Mesothelial cell of epicardium (in vitro differentiated cells): ENCODE data around the gene STOX1. TPM values are rescaled to one million over a fixed set of nuclear protein-coding genes. Genes with fewer than 3 reads are reported as not detected.

Experiments
- DNase-seq, 2 experiments: peaks; one replicate each; pipeline ENCODE4 v3.0.0; 2021; ENCODE audit warnings: low spot score in 2 of 2; ENCODE audit not compliant: unreplicated experiment in 2 of 2
- H3K27ac Mint-ChIP-seq: 2 replicates; pipeline ENCODE4 v1.8.0; 2021; ENCODE audit warnings: mixed read lengths
- H3K27me3 Mint-ChIP-seq: 2 replicates; pipeline ENCODE4 v1.8.0; 2021; ENCODE audit warnings: low read depth, mixed read lengths
- H3K36me3 Mint-ChIP-seq: 2 replicates; pipeline ENCODE4 v1.8.0; 2021; ENCODE audit warnings: mixed read lengths
- H3K4me1 Mint-ChIP-seq: 2 replicates; pipeline ENCODE4 v1.8.0; 2021; ENCODE audit warnings: mixed read lengths
- H3K4me3 Mint-ChIP-seq: 2 replicates; pipeline ENCODE4 v1.8.0; 2021; ENCODE audit warnings: mild to moderate bottlenecking, moderate library complexity, mixed read lengths
- H3K9me3 Mint-ChIP-seq: 2 replicates; pipeline ENCODE4 v1.8.0; 2021; ENCODE audit warnings: mixed read lengths
- CTCF ChIP-seq: fragments of 200-600 bp; sonication (generic); IDR thresholded peaks from one replicate; pipeline ENCODE4 v1.5.0; 2021; ENCODE audit warnings: antibody characterized with exemption; ENCODE audit not compliant: unreplicated experiment
- total RNA-seq: library from RNA; stranded (reverse); gene quantifications from 3 replicates; pipeline ENCODE4 v1.2.1, GENCODE V29; 2021

STOX1 gene
- 2.5 to 3.0 TPM (median 2.6 TPM) in 3 replicates for total RNA-seq

GRCh38 chr10:68826764-68827591 is at the start of gene STOX1:
Gene STOX1 (plus strand): TSS chr10:68827531. CDS start chr10:68827624, 93 bp downstream.
- no peaks in the 10 kb centered on the region for H3K36me3 Mint-ChIP-seq
- no peaks in the 10 kb centered on the region for H3K9me3 Mint-ChIP-seq
- DNase-seq: peak; percentile 53 to 74
- no peak for TF ChIP-seq CTCF
- H3K4me3 Mint-ChIP-seq: peak within 1 kb of the TSS; percentile 76
- peaks cover 2% of the 10 kb centered on the region for H3K27me3 Mint-ChIP-seq
- no peaks in the 10 kb centered on the region for H3K4me1 Mint-ChIP-seq
- H3K27ac Mint-ChIP-seq: peak within 1 kb of the TSS; percentile 84

- no peak for TF ChIP-seq CTCF
- no peaks in the 10 kb centered on the region for H3K4me1 Mint-ChIP-seq
- H3K4me3 Mint-ChIP-seq: no peak overlapping the region
- H3K9me3 Mint-ChIP-seq: no peaks in the 10 kb centered on the region
- H3K27ac Mint-ChIP-seq: peak overlapping the region; percentile 27
- H3K36me3 Mint-ChIP-seq: peaks cover 58% of the 10 kb centered on the region
- H3K27me3 Mint-ChIP-seq: no peaks in the 10 kb centered on the region
- DNase-seq: no peak
Measured at GRCh38 chr10:68781613-68782574, 45.4 kb upstream of the STOX1 start.

- H3K27ac Mint-ChIP-seq: no peak overlapping the region
- no peaks in the 10 kb centered on the region for H3K4me1 Mint-ChIP-seq
- H3K36me3 Mint-ChIP-seq: peaks cover 49% of the 10 kb centered on the region
- no peak overlapping the region for H3K4me3 Mint-ChIP-seq
- no peaks in the 10 kb centered on the region for H3K27me3 Mint-ChIP-seq
- H3K9me3 Mint-ChIP-seq: no peaks in the 10 kb centered on the region
- no peak for TF ChIP-seq CTCF
- no peak for DNase-seq
Measured at GRCh38 chr10:68784476-68784875, 42.9 kb upstream of the STOX1 start.

- no peaks in the 10 kb centered on the region for H3K27me3 Mint-ChIP-seq
- H3K36me3 Mint-ChIP-seq: peaks cover 27% of the 10 kb centered on the region
- no peak overlapping the region for H3K27ac Mint-ChIP-seq
- no peak for DNase-seq
- no peaks in the 10 kb centered on the region for H3K4me1 Mint-ChIP-seq
- TF ChIP-seq CTCF: no peak
- H3K4me3 Mint-ChIP-seq: no peak overlapping the region
- no peaks in the 10 kb centered on the region for H3K9me3 Mint-ChIP-seq
Measured at GRCh38 chr10:68787813-68788212, 39.5 kb upstream of the STOX1 start.

- Mint-ChIP-seq H3K4me3 (no peak overlapping the region), H3K27ac (no peak overlapping the region), H3K9me3 (no peaks in the 10 kb centered on the region), H3K4me1 (no peaks in the 10 kb centered on the region), H3K27me3 (no peaks in the 10 kb centered on the region), H3K36me3 (peaks cover 24% of the 10 kb centered on the region)
- no peak for DNase-seq
- TF ChIP-seq CTCF: no peak
Measured at GRCh38 chr10:68790476-68790875, 36.9 kb upstream of the STOX1 start.
